ENCODE data around the gene TXNDC12.

- TF ChIP-seq CTCF (IDR thresholded peaks at IDR 0.05): no peak
- TF ChIP-seq POLR2A (IDR thresholded peaks at IDR 0.05): no peak
- TF ChIP-seq POLR2AphosphoS5 (IDR thresholded peaks at IDR 0.05): no peak
- no peak for TF ChIP-seq EP300 (IDR thresholded peaks at IDR 0.05)
These were observed 1.9 kb upstream of the TXNDC12 start for GRCh38 chr1:52056937-52057231.
